ENCODE results near the gene NDRG4.

NDRG4 gene

DNA sequence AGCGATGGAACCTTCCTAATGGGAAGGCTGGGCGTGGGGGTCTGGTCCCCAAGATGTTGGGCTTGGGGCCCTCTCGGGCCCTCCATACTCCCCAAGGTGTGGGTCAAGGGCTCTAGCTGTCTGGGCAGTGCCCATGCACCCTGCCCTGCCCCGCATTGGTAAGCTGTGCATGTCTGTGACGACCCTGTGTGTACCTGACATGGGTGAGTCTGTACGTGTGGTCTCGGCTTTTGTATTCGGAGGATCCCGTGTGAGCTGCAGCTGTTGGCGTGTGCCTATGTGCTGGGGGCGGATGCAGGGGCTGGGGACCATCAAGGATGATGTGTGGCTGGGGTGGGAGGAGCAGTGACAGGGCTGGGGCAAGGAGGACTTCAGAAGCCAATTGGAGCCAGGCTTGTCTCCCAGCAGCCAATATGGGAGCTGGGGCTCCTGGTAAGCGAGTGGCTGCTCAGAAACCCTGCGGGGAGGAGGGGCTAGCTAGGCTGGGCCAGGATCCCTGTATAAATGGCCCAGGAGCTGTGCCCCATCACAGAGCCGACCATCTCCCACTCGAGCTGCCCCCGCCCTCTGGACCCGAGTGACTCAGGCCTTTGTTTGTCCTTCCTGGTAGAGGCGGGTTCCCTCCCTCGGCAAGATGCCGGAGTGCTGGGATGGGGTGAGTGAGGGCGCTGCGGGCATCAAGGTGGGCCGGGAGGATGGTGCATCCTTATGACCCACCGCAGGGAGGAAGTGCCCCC, at the start of gene NDRG4:
Gene NDRG4, plus strand, starts transcription at position 529 of the 737 bp plus-strand sequence. Its CDS starts 106 bp downstream, at position 635.
- peak; percentile 38 to 52 for DNase-seq

- DNase-seq, result no peak
These were observed 49.4 kb upstream of the NDRG4 start for GRCh38 chr16:58450590-58450989.

GRCh38 chr16:58451265-58451689, 48.7 kb upstream of the NDRG4 start:
- no peak for DNase-seq

- no peak for DNase-seq
These were observed 48.0 kb upstream of the NDRG4 start for GRCh38 chr16:58451945-58452401.

DNA sequence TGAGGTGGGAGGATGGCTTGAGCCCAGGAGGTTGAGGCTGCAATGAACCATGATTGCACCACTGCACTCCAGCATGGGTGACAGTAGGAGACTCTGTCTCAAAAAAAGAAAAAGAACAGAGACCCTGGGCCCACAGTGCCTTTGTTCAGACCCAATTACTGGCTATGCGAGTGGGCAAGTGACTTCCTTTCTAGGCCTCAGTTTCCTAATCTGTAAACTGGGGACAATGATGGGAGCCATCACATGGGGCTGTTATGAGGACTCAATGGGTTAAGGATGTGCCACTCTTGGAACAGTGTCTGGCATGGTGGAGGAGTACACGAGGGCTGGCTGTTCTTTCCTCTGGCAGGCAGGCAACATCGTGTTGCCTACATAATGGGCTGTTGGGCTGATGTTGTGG, 47.3 kb upstream of the NDRG4 start:
- DNase-seq, result no peak

- no peak for DNase-seq
These were observed 45.8 kb upstream of the NDRG4 start for GRCh38 chr16:58454178-58454577.

- no peak for DNase-seq
These were observed 45.1 kb upstream of the NDRG4 start for GRCh38 chr16:58454856-58455255.

DNA sequence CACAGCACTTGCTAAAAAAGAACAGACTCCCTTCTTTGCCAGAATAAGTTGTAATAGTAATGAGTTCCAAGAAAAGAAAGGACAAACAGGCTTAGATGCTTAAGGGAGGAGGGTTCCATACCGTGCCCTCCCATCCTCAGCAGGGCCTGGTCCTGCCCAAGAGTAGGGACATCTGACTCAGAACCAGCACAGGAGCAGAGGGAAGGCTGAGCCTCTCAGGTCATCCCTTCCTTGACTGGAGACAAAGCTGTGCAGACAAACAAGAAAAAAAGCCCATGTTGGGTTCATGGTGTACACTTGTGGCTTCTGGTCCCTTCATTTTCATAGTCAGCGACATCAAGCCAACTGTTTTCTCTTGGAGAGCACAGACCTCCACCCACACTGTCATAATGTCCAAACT, 44.2 kb upstream of the NDRG4 start:
- no peak for DNase-seq

DNA sequence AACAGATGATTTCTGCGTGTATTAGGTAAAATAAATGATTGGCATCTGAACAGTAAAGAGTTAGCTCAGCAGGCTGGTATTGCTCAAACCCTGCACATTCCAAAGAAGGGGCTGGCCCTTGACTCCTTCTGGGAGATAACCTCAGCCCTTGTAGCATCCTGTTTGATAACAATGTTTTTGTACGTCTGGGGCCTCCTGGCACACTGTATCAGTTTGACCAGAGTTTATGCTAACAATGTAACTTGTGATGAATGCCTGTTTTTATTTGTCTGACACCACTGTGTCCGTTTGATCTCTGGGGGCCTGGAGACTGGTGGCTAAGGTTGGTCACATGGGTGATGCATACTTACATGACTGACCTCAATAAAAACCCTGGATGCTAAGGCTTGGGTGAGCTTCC, 43.8 kb upstream of the NDRG4 start:
- DNase-seq, result no peak

DNA sequence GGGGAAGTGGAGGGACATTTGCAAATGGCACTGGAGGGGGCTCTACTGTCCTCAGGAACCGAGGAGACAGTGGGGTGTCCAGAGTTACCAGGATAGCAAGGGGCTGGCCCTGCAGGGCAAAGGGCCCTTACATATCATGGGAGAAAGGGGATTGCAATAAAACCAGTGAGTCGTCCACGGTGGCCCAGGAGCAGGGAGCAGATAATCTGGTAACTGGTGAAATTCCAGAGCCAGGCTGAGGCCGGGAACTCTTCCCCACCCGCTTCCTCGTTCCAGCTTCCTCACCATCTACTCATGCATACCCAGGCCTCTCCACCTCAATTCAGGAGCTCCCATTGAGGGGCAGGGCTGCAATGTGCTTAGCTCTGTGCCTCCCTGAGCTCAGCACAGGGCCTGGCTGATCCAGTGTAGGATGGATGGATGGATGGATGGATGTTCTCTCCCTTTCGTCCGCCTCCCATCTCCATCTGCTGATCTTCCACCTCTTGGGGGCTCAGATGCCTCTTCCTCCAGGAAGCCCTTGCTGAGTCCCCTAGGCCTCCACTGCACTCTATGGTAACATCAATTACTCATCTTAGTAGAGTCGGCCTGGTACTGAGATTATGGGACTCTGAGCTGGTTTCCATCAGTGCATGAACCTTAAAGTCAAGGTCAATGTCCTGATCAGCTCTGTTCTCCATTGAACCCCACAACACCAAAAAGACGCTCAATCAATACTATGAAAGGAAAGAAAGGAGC, 41.2 kb upstream of the NDRG4 start:
- DNase-seq, result no peak

GRCh38 chr16:58459344-58460218, 40.4 kb upstream of the NDRG4 start:
- DNase-seq, result no peak

DNA sequence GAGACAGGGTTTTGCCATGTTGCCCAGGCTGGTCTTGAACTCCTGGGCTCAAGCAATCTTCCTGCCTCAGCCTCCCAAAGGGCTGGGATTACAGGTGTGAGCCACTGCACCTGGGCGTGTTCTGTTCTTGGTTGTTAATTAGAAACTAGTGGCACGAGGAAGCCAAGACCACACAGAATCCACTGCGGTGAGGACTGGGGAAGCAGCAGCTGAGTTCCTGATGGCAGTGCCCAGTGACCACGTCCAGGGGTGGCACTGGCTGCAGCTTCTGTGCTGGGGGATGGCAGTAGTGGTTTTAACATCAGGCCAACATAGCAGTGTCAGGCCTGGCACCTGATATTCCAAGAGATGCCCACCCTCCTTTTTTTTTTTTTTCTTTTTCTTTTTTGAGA, 39.7 kb upstream of the NDRG4 start:
- DNase-seq, result no peak

DNA sequence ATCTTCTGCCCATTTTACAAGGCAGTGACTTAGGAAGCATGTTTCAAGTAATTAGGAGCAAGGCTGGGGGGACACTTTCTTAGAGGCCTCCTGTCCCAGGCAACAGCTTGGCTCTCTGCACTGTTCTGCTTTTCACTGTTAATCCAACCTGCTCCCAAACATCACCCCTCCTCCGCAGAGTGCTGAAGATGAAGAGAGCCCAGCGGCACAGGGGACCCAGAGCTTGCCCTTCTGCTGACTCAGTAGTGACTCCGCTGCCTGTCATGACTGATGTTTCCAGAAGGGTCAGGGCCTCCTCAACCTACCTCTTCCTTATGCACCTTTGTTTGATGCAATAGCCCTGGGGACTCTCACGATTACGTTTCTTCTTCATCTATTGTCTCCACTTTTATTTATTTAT, 38.9 kb upstream of the NDRG4 start:
- no peak for DNase-seq

GRCh38 chr16:58461640-58462039, 38.3 kb upstream of the NDRG4 start:
- no peak for DNase-seq

DNA sequence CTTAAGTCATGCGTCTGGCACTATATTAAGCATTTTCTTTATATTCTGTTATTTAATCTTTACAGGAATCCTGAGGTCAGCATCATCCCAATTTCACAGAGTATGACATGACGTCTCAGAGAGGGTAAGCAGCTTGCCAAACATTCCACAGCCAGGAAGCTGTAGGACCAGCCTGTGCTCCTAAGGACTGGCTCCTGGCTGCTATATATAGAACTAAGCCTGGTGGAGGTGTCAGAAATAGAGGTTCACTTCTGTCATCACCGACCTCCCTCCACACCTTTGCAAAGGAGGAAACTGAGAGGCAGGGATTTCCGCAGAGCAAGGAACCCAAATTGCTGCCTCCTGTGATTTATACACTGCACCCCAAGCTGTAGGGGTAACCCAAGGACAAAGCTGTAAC, 37.9 kb upstream of the NDRG4 start:
- no peak for DNase-seq

- DNase-seq, result no peak
These were observed 37.4 kb upstream of the NDRG4 start for GRCh38 chr16:58462499-58462996.

DNA sequence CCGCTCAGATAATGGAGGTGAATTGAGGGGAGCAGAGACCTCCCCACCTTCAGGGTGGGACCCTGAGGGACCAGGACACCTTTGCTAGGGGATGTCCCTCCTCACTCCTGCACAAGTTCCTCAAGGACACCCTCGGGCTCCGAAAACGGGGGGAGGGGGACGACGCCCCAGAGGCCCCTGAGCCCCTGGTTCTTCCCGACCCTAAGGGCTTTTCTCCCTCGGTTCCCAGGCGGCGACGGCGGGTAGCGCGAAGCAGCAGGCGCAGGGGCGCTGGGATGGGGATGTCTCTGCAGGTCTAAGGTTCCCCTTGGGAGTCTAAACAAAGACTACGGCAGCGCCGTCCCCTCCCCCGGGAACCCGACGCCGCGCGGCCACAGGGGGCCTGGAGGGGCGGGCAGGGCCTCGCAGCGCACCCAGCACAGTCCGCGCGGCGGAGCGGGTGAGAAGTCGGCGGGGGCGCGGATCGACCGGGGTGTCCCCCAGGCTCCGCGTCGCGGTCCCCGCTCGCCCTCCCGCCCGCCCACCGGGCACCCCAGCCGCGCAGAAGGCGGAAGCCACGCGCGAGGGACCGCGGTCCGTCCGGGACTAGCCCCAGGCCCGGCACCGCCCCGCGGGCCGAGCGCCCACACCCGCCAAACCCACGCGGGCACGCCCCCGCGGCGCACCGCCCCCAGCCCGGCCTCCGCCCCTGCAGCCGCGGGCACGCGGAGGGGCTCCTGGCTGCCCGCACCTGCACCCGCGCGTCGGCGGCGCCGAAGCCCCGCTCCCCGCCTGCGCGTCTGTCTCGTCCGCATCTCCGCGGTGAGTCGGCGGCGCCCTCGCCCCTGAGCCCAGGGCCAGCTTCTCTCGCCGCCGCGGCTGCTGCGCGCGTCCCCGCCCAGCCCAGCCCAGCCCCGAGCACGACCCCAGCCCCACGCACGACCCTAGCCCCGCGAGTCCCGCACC, 36.7 kb upstream of the NDRG4 start:
- DNase-seq, result no peak

DNA sequence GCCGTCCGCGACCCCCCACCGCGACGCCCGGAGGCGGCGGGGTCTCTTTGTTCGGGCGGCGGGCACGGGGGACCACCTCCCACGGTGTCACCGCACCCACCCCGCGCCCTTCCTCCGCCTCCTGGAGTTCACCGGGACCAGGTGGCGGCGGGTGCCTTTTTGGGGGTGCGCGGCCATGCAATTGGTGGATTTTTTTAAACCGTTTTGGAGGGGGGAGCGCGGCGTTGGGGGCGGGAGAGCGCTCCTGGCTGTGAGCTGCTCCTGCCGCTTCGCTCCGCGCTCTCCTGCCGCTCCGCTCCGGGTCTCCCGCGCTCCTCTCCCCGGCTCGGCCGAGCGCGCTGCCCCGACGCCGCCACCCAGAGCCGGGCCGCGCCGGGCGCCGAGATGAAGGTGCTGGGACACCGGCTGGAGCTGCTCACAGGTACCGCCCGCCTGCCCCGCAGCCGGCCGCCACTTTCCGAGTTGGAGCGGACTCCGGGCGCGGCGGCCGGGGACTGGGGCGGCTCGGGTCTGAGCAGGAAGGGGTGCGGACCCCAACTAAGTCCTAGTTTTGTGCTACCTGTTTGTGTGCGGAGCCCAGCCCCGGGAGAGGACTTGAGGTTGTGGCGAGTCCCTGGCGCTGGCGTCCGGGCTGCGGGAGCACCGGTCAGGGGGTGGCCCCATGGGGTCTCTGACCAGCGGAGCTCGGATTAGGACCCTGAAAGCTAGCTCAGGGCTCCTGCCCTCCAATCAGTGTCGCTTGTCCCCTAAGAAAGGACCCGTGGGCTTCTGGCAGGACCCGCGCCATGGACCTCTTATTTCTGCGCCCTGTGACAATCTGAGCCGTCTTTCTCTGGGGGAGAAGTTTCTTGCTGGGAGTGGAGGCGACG, 35.7 kb upstream of the NDRG4 start:
- DNase-seq, result no peak

- no peak for DNase-seq
These were observed 34.8 kb upstream of the NDRG4 start for GRCh38 chr16:58464916-58465731.

- no peak for DNase-seq
These were observed 34.1 kb upstream of the NDRG4 start for GRCh38 chr16:58465817-58466216.

Measured in CD4-positive, alpha-beta T cell treated with Interferon alpha-2 for 1 hour (primary cell).